ENCODE measurements around the gene SLC6A20.

SLC6A20 gene

DNA sequence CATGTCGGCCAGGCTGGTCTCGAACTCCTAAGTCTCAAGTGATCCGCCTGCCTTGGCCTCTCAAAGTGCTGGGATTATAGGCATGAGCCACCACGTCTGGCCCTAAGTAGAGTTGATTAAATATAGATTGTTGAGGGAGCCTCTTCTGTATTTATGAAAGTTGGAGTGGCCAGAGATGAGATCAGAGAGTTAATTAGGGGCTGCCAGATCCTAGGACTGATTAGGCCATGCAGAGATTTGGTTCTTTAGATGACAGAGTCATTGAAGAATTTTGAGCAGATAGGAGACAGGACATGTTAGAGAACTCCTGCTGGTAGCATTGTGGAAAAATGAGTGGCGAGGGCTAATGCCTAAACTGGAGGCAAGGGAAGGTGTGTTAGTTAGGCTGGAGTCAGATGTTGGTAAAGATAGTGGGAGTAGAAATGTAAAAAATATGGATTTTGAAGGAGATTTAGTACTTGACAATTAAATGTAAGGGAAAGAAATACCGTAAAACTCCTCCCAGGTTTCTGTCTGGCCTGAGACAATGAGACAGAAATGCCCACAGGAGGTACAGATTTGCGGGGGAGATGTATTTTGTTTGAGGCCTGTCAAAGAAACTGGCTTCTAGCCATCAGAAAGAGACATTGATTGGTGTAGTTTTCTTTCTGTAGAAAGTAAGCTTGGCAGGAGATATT is 83.8 kb downstream of the SLC6A20 start:
- DNase-seq, result no peak

DNA sequence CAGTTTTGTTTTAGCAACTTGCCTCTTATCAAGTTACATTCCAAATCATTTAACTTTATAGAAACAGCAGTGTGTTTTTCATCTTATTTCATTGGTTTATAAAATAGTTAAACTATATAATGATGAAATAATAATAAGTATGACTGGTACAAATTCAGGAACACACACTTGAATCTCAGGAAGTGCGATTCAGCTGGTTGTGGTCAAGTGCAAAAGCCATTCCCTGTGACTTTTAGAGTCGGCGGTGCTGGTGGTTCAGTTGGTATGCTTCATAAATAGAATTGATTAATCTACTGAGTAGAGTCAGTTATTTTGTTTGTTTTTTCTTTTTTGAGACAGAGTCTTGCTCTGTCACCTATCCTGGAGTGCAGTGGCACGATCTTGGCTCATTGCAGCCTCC is 84.4 kb downstream of the SLC6A20 start:
- DNase-seq, result no peak

DNA sequence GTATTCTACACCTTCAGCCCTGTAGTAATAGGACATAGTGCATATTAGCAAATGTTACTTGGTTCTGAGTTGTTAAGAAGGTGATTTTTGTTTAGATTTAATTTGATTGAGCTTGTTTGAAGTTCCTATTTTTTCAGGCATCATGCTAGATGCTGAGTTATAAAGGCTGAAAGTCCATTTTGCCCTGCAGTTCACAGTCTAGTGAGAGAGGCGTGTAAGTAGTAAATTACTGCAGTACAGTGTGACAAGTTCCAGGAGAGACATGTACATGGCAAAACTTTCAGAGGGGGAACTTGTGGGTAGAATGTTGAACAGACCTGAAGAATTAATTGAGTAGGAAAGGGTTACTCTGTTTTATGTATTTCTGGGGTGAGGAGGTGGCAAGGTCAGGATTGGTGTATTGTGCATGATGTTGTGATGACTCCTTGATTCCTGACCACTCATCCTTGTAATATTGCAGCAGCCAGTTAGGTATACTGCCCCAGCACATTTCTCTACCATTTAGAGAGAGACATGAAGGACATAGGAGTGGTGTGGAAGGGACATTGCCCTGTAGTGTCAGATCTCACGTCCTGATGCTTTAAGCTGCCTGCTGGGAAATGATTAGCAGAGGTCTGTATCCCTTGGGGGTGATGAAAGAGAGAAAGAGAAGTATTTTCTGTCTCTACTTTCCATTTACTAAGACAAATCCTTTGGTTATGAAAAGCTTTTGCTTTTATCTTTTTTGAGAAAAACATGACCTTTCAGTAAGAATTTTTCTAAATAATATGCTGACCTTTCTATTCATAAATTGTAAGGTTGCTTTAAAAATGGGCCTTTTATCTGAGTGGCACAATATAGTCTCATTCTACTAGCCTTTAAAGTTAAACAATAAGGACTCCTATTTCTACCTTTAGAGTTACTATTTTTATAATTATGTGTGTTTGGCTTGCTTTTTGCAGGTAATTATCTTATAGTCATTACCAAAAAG is 90.2 kb downstream of the SLC6A20 start:
- no peak for DNase-seq

Measured in NCI-H2171 (cell line).